Ovary (tissue), 3 donors: ENCODE measurements around the gene COL24A1.

Experiments
- EP300 ChIP-seq: sonication (generic); formaldehyde crosslinking; IDR thresholded peaks from one replicate; pipeline ENCODE4 v1.6.1; 2017; ENCODE audit warnings: antibody characterized with exemption
- POLR2A ChIP-seq: fragments of 450-650 bp; IDR thresholded peaks from one replicate; pipeline ENCODE4 v1.6.1; 2017; ENCODE audit warnings: antibody characterized with exemption, mild to moderate bottlenecking, moderate library complexity
- TF ChIP-seq, protein P1 (sequence below), 3 donors: fragments of 450-650 bp in 2 of 3; fragments of 200-600 bp in 1 of 3; IDR thresholded peaks; one replicate each; pipeline versions ENCODE4 v1.5.1 to v1.8.0; 2016 to 2022; ENCODE audit warnings: antibody characterized with exemption in 3 of 3, mild to moderate bottlenecking in 1 of 3
- donor health status: DM: no; HTN: no; CAD: no.

DNA sequence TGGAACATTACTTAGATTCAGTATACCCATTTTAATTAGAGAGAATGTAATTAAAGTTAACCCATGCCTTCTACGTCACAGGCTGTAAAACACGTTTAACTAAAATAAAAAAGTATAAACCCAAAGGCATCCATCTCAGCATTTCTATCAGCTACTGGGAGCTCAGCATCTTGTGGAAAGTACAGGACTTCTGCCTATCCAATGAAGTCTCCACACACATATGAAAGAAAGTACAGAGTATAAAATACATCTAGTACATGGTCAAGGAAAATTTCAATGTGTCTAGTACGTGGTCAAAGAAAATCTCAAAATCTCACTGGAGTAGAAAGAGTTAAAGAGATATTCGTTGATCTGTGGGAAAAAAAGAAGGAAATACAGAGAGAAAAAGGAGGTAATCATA lies 306.9 kb downstream of the COL24A1 start:
- TF ChIP-seq POLR2A (no peak), EP300 (no peak)
- TF ChIP-seq, protein P1, sequence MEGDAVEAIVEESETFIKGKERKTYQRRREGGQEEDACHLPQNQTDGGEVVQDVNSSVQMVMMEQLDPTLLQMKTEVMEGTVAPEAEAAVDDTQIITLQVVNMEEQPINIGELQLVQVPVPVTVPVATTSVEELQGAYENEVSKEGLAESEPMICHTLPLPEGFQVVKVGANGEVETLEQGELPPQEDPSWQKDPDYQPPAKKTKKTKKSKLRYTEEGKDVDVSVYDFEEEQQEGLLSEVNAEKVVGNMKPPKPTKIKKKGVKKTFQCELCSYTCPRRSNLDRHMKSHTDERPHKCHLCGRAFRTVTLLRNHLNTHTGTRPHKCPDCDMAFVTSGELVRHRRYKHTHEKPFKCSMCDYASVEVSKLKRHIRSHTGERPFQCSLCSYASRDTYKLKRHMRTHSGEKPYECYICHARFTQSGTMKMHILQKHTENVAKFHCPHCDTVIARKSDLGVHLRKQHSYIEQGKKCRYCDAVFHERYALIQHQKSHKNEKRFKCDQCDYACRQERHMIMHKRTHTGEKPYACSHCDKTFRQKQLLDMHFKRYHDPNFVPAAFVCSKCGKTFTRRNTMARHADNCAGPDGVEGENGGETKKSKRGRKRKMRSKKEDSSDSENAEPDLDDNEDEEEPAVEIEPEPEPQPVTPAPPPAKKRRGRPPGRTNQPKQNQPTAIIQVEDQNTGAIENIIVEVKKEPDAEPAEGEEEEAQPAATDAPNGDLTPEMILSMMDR (IDR thresholded peaks at IDR 0.05) = no peak
